IMR-90 (cell line): Measurements from ENCODE around the gene NEO1. TPM values are rescaled to one million over a fixed set of nuclear protein-coding genes. Genes with fewer than 3 reads are reported as not detected.

Experiments
- ATAC-seq: fragments of 200-7000 bp; cut with Tn5 transposase; 2 replicates; pipeline ENCODE4 v1.9.1; 2020; ENCODE audit warnings: low read depth, mild to moderate bottlenecking, moderate library complexity
- BruUV-seq: library from RNA; stranded (reverse); fragments of 400-500 nt; replicated peaks from 2 replicates; lab custom pipeline; 2021; lab: Mats Ljungman, UMichigan
- CTCF ChIA-PET: fragments of 300-600 bp; formaldehyde crosslinking; extraction: SDS; loops from one replicate; lab custom pipeline; 2021; ENCODE audit warnings: antibody characterized with exemption; lab: Yijun Ruan, JAX
- POLR2A ChIA-PET: fragments of 300-600 bp; sonication (Branson Sonifier 250); formaldehyde crosslinking; loops from one replicate; lab custom pipeline; 2022; ENCODE audit warnings: antibody characterized with exemption; ENCODE audit not compliant: unreplicated experiment; lab: Charles Lee
- DNase-seq: peaks from one replicate; pipeline ENCODE4 v3.0.0; 2013
- H2AFZ ChIP-seq: replicated peaks from 2 replicates; pipeline ENCODE3; 2013; ENCODE audit warnings: low read length, mild to moderate bottlenecking; ENCODE audit not compliant: poor library complexity
- H2AK5ac ChIP-seq: 2 replicates; pipeline ENCODE4 v1.6.1; 2013; ENCODE audit warnings: low read depth, low read length, inconsistent platforms
- H2AK9ac ChIP-seq: replicated peaks from 2 replicates; pipeline ENCODE3; 2013; ENCODE audit warnings: mild to moderate bottlenecking, low read depth, low read length, moderate library complexity; ENCODE audit not compliant: poor library complexity
- H2BK120ac ChIP-seq: 2 replicates; pipeline ENCODE4 v1.6.1; 2013; ENCODE audit warnings: low read depth, low read length, inconsistent platforms
- H2BK15ac ChIP-seq: 3 replicates; pipeline ENCODE4 v1.6.1; 2013; ENCODE audit warnings: low read depth, low read length, inconsistent platforms
- H2BK20ac ChIP-seq: 2 replicates; pipeline ENCODE4 v1.6.1; 2013; ENCODE audit warnings: low read depth, mild to moderate bottlenecking, inconsistent platforms, low read length, moderate library complexity
- H2BK5ac ChIP-seq: 2 replicates; pipeline ENCODE4 v1.6.1; 2013; ENCODE audit warnings: mild to moderate bottlenecking, low read depth, low read length, inconsistent platforms; ENCODE audit not compliant: poor library complexity, severe bottlenecking
- H3K14ac ChIP-seq: replicated peaks from 2 replicates; pipeline ENCODE4 v1.6.1; 2013; ENCODE audit warnings: low read depth, low read length, inconsistent platforms
- H3K18ac ChIP-seq: 2 replicates; pipeline ENCODE4 v1.6.1; 2013; ENCODE audit warnings: low read depth, low read length, control low read depth
- H3K23ac ChIP-seq: 2 replicates; pipeline ENCODE4 v1.6.1; 2013; ENCODE audit warnings: low read depth, low read length, inconsistent platforms
- H3K27ac ChIP-seq: 2 replicates; pipeline ENCODE4 v1.5.1; 2013; ENCODE audit warnings: mild to moderate bottlenecking, control low read depth, low read length; ENCODE audit not compliant: insufficient read depth
- H3K27me3 ChIP-seq: 2 replicates; pipeline ENCODE4 v1.6.1; 2013; ENCODE audit warnings: low read length; ENCODE audit not compliant: control insufficient read depth, insufficient read depth
- H3K36me3 ChIP-seq: 2 replicates; pipeline ENCODE4 v1.6.1; 2013; ENCODE audit warnings: low read length, mixed read lengths; ENCODE audit not compliant: control insufficient read depth, insufficient read depth
- H3K4ac ChIP-seq: 2 replicates; pipeline ENCODE4 v1.6.1; 2013; ENCODE audit warnings: low read depth, low read length, inconsistent platforms
- H3K4me1 ChIP-seq: 2 replicates; pipeline ENCODE4 v1.6.1; 2013; ENCODE audit warnings: low read length, mixed read lengths; ENCODE audit not compliant: control insufficient read depth, insufficient read depth
- H3K4me2 ChIP-seq: 2 replicates; pipeline ENCODE4 v1.6.1; 2013; ENCODE audit warnings: low read depth, mild to moderate bottlenecking, control low read depth, low read length, moderate library complexity
- H3K4me3 ChIP-seq: 2 replicates; pipeline ENCODE4 v1.5.1; 2013; ENCODE audit warnings: low read depth, mild to moderate bottlenecking, control low read depth, low read length, moderate library complexity; ENCODE audit not compliant: insufficient read depth
- H3K56ac ChIP-seq: 2 replicates; pipeline ENCODE4 v1.6.1; 2013; ENCODE audit warnings: low read length, inconsistent platforms; ENCODE audit not compliant: insufficient read depth; ENCODE audit errors: extremely low read depth
- H3K79me1 ChIP-seq, 2 experiments: 2 replicates each; pipeline ENCODE4 v1.6.1; 2013; ENCODE audit warnings: low read length in 2 of 2, inconsistent platforms in 1 of 2, low read depth in 1 of 2
- H3K9ac ChIP-seq: 2 replicates; pipeline ENCODE4 v1.6.1; 2013; ENCODE audit warnings: low read depth, low read length, control low read depth
- H3K9me1 ChIP-seq: 2 replicates; pipeline ENCODE4 v1.6.1; 2013; ENCODE audit warnings: low read length, inconsistent platforms; ENCODE audit not compliant: insufficient read depth
- H3K9me3 ChIP-seq: 2 replicates; pipeline ENCODE4 v1.6.1; 2013; ENCODE audit warnings: low read length; ENCODE audit not compliant: control insufficient read depth, insufficient read depth
- H4K20me1 ChIP-seq: 2 replicates; pipeline ENCODE4 v1.6.1; 2013; ENCODE audit warnings: low read length, inconsistent platforms; ENCODE audit not compliant: insufficient read depth
- H4K5ac ChIP-seq: 2 replicates; pipeline ENCODE4 v1.6.1; 2013; ENCODE audit warnings: mild to moderate bottlenecking, low read depth, low read length, control low read depth
- H4K8ac ChIP-seq, 2 experiments: 2 replicates each; pipeline ENCODE4 v1.6.1; 2013; ENCODE audit warnings: low read depth in 2 of 2, low read length in 2 of 2, control low read depth in 1 of 2, inconsistent platforms in 1 of 2
- H4K91ac ChIP-seq: 2 replicates; pipeline ENCODE4 v1.6.1; 2013; ENCODE audit warnings: low read depth, low read length, inconsistent platforms; ENCODE audit not compliant: insufficient read depth
- BHLHE40 ChIP-seq: fragments of 150-350 bp; IDR thresholded peaks from 2 replicates; pipeline ENCODE4 v1.6.1; 2016; ENCODE audit warnings: mild to moderate bottlenecking, low read depth, low read length
- CHD1 ChIP-seq: IDR thresholded peaks from 2 replicates; pipeline ENCODE4 v1.6.1; 2012; ENCODE audit warnings: low read depth, low read length, improper control_type of control experiment
- MAFK ChIP-seq: IDR thresholded peaks from 2 replicates; pipeline ENCODE4 v1.6.1; 2012; ENCODE audit warnings: low read depth, low read length, improper control_type of control experiment
- RAD21 ChIP-seq: IDR thresholded peaks from 2 replicates; pipeline ENCODE4 v1.6.1; 2012; ENCODE audit warnings: low read length, improper control_type of control experiment
- SMC3 ChIP-seq: fragments of 150-350 bp; IDR thresholded peaks from 2 replicates; pipeline ENCODE4 v1.6.1; 2016; ENCODE audit warnings: low read depth, mild to moderate bottlenecking, antibody characterized with exemption, low read length, moderate library complexity
- WGBS, 2 experiments: methylation state at CpG; one replicate each; pipeline versions ENCODE4 v1.1.5 to v1.1.7; 2013; ENCODE audit warnings: missing lambda C conversion rate in 2 of 2; ENCODE audit not compliant: insufficient read length in 1 of 2; ENCODE audit errors: extremely low coverage in 2 of 2; 5-methylcytosine and 5-hydroxymethylcytosine counted together
- dilution Hi-C: fragments of 300-500 bp; cut with HindIII; formaldehyde crosslinking; loops from one replicate; pipeline ENCODE4 v1.14.3; 2018; ENCODE audit warnings: low sequenced_read_pairs; ENCODE audit not compliant: unreplicated experiment
- in situ Hi-C: fragments of 300-500 bp; cut with MboI; formaldehyde crosslinking; loops from 3 replicates; pipeline ENCODE4 v1.14.3; 2019; ENCODE audit warnings: low sequenced_read_pairs, inconsistent platforms, mixed read lengths
- intact Hi-C: fragments of 100-400 bp; cut with micrococcal nuclease; formaldehyde crosslinking; loops from 2 replicates; pipeline ENCODE4 v1.10.0; 2022
- polyA plus RNA-seq, 3 experiments: library from polyadenylated mRNA; depleted of rRNA; stranded (reverse); fragments of >200 nt; gene quantifications; 2 replicates each; pipeline ENCODE4 v1.2.3, GENCODE V29; 2012; ENCODE audit warnings: low replicate concordance in 1 of 3
- total RNA-seq: library from RNA; depleted of rRNA; stranded (reverse); fragments of >200 nt; gene quantifications from 2 replicates; pipeline ENCODE4 v1.2.3, GENCODE V29; 2012

Gene NEO1
- total and polyA plus RNA-seq, 2 of the 4 experiments (the other 2 are of a cell fraction): 16.3 to 18.5 TPM

DNA sequence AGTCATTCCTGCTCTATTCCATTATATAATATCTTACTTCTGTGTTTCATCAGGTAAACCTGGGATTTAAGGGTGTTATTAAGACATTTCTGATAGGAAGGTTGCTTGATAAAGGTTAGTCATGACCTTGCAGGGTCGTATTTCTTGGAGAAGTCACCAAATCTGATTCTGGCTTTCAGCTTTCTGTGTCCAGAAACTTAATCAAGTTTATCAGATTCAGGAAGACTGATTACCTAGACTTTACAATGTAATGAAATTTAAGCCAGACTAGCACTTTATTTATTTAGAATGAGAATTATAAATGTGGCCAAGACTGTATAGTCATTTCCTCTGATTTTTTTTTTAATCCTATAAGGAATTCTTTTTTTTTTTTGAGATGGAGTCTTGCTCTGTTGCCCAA is 81.9 kb downstream of the NEO1 start:
- ChIA-PET POLR2A (no interaction called here), CTCF (interaction anchor here (0.7 kb wide), 1 partner anchor 383 kb away, joined by 4 read pairs; no protein-coding TSS in a partner anchor)
- Histone ChIP-seq H3K4ac (no peak overlapping the region), H3K9ac (no peak overlapping the region), H2BK5ac (no peak overlapping the region), H3K56ac (no peak overlapping the region), H3K4me2 (no peak overlapping the region), H3K14ac (no peak overlapping the region), H4K20me1 (no peaks in the 10 kb centered on the region), H3K4me3 (no peak overlapping the region), H2BK15ac (no peak overlapping the region), H2AK5ac (no peak overlapping the region), H3K9me3 (no peaks in the 10 kb centered on the region), H2AK9ac (no peak overlapping the region), H4K91ac (no peak overlapping the region), H3K4me1 (no peaks in the 10 kb centered on the region), H3K9me1 (no peaks in the 10 kb centered on the region; the same call in 1 of the 2 replicates), H3K27ac (no peak overlapping the region), H3K27me3 (no peaks in the 10 kb centered on the region), H2BK20ac (no peak overlapping the region), H4K8ac (no peak overlapping the region), H3K23ac (no peak overlapping the region), H2BK120ac (no peak overlapping the region), H4K5ac (no peak overlapping the region), H2AFZ (no peak overlapping the region), H3K36me3 (no peaks in the 10 kb centered on the region; the same call in 1 of the 2 replicates), H3K18ac (no peak overlapping the region), H3K79me1 (no peaks in the 10 kb centered on the region)
- no peak for DNase-seq
- no TSS peak for BruUV-seq
- intact Hi-C loops (no loop called here), dilution Hi-C loops (no loop called here), in situ Hi-C loops (no loop called here)
- TF ChIP-seq RAD21 (no peak), SMC3 (no peak), CHD1 (no peak), MAFK (no peak), BHLHE40 (no peak)
- WGBS, 2 experiments: no CpG with 5 or more reads among the region's 1 CpG
- no peak for ATAC-seq
